Endothelial cell (in vitro differentiated cells): ENCODE measurements around the gene CDHR2. TPM values are rescaled to one million over a fixed set of nuclear protein-coding genes. Genes with fewer than 3 reads are reported as not detected.

Source experiments
- DNase-seq: peaks from one replicate; pipeline ENCODE4 v3.0.0; 2021; ENCODE audit warnings: low spot score
- H3K27ac Mint-ChIP-seq: one replicate; pipeline ENCODE4 v1.8.0; 2021; ENCODE audit warnings: mixed read lengths, inconsistent platforms; ENCODE audit not compliant: unreplicated experiment
- H3K27me3 Mint-ChIP-seq: one replicate; pipeline ENCODE4 v1.8.0; 2021; ENCODE audit warnings: mild to moderate bottlenecking, moderate library complexity, mixed read lengths, inconsistent platforms; ENCODE audit not compliant: unreplicated experiment
- H3K36me3 Mint-ChIP-seq: one replicate; pipeline ENCODE4 v1.8.0; 2021; ENCODE audit warnings: mild to moderate bottlenecking, low read depth, mixed read lengths, inconsistent platforms; ENCODE audit not compliant: unreplicated experiment
- H3K4me1 Mint-ChIP-seq: one replicate; pipeline ENCODE4 v1.8.0; 2021; ENCODE audit warnings: mild to moderate bottlenecking, mixed read lengths, inconsistent platforms; ENCODE audit not compliant: unreplicated experiment
- H3K4me3 Mint-ChIP-seq: one replicate; pipeline ENCODE4 v1.8.0; 2021; ENCODE audit warnings: mild to moderate bottlenecking, mixed read lengths, inconsistent platforms; ENCODE audit not compliant: unreplicated experiment
- H3K9me3 Mint-ChIP-seq: one replicate; pipeline ENCODE4 v1.8.0; 2021; ENCODE audit warnings: mixed read lengths, inconsistent platforms; ENCODE audit not compliant: unreplicated experiment
- microRNA-seq: library from miRNA; unstranded; fragments of <30 nt; microRNA quantifications from one replicate; pipeline ENCODE4, GENCODE V29; 2020; ENCODE audit not compliant: unreplicated experiment
- total RNA-seq: library from RNA; stranded (reverse); fragmentation: NEBNext Ultra II Directional; extraction: Animal tissue kit (Norgen Biotek cat#: 25700); gene quantifications from one replicate; pipeline ENCODE4 v1.2.1, GENCODE V29; 2021; ENCODE audit not compliant: unreplicated experiment
- TF ChIP-seq, protein P1 (sequence below): fragments of 200-600 bp; sonication (generic); IDR thresholded peaks from one replicate; pipeline ENCODE4 v1.5.0; 2021; ENCODE audit warnings: antibody characterized with exemption; ENCODE audit not compliant: unreplicated experiment

The CDHR2 gene
- total RNA-seq, 1 donor from 2014 or later = 0.85 TPM

DNA sequence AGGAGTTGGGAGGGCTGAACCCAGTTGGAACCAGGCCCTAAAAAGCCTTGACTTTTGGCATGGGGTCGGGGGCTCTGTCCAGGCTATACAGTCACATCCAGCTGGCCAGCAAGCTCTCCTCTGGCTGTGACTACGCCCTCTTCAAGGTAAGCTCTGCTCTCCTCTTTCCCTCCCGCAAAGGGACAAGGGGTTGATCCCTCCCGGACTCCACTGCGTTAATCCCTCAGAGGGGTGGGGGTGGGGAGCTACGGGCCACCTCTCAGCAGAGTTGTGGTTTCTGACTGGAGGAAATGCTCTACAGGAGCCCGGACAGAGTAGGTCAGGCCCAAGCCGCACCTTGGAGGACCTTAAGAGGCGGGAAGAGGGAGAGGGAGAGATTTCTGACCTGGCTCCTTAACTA is 95.2 kb downstream of the CDHR2 start:
- no peak overlapping the region for H3K27ac Mint-ChIP-seq
- peaks cover 12% of the 10 kb centered on the region for H3K27me3 Mint-ChIP-seq
- no peak for DNase-seq
- peaks cover 3% of the 10 kb centered on the region for H3K4me1 Mint-ChIP-seq
- TF ChIP-seq, protein P1, sequence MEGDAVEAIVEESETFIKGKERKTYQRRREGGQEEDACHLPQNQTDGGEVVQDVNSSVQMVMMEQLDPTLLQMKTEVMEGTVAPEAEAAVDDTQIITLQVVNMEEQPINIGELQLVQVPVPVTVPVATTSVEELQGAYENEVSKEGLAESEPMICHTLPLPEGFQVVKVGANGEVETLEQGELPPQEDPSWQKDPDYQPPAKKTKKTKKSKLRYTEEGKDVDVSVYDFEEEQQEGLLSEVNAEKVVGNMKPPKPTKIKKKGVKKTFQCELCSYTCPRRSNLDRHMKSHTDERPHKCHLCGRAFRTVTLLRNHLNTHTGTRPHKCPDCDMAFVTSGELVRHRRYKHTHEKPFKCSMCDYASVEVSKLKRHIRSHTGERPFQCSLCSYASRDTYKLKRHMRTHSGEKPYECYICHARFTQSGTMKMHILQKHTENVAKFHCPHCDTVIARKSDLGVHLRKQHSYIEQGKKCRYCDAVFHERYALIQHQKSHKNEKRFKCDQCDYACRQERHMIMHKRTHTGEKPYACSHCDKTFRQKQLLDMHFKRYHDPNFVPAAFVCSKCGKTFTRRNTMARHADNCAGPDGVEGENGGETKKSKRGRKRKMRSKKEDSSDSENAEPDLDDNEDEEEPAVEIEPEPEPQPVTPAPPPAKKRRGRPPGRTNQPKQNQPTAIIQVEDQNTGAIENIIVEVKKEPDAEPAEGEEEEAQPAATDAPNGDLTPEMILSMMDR = no peak
- H3K36me3 Mint-ChIP-seq = peaks cover 5% of the 10 kb centered on the region
- no peak overlapping the region for H3K4me3 Mint-ChIP-seq
- H3K9me3 Mint-ChIP-seq = no peaks in the 10 kb centered on the region

DNA sequence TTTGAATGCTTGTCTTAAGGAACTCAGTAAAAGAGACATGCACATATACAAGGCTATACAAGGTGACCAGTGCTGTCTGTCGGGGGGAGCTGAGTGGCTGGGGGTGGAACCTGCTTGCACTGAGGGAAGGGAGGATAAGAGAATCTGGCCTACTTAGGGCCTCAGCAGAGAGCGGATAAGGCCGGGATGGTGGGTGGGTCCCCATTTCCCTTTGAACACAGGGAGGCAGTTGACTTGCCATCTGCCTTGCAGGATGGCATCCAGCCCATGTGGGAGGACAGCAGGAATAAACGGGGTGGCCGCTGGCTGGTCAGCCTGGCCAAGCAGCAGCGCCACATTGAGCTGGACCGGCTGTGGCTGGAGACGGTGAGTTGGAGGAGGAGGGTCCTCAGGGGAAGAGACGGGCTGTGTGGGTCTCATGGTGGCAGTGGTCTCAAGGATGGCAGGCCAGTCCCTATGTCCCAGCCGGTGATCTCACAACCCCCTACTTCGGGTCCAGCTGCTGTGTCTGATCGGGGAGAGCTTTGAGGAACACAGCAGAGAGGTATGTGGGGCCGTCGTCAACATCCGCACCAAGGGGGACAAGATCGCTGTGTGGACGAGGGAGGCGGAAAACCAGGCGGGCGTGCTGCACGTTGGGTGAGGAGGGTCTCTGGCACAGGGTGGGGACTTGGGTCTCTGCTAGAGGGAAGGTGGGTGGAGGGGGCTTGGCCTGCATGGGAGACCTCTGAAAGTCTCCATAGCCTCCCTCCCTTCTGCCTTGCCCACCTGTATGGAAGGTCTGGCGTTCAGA is 95.9 kb downstream of the CDHR2 start:
- H3K27me3 Mint-ChIP-seq = peaks cover 13% of the 10 kb centered on the region
- H3K27ac Mint-ChIP-seq = no peak overlapping the region
- H3K4me1 Mint-ChIP-seq = peaks cover 6% of the 10 kb centered on the region

More for the DNA sequence above, 95.9 kb downstream of the CDHR2 start:
- no peak for DNase-seq
- TF ChIP-seq, protein P1 = no peak
- H3K36me3 Mint-ChIP-seq = peaks cover 5% of the 10 kb centered on the region
- peak overlapping the region; percentile 37 for H3K4me3 Mint-ChIP-seq
- no peaks in the 10 kb centered on the region for H3K9me3 Mint-ChIP-seq

Small RNAs within 50 kb of the gene (microRNA-seq; reads per million reads assigned to microRNA genes)
- not detected for gene MIR4281

Other genes with a start within 250 kb of the CDHR2 start
- 122 TPM for gene KIAA1191, start 187.6 kb upstream of the CDHR2 start, total RNA-seq
- 14.5 TPM for gene ARL10, start 183.9 kb upstream of the CDHR2 start, total RNA-seq
- 11.9 TPM for gene NOP16, start 160.7 kb upstream of the CDHR2 start, total RNA-seq
- gene HIGD2A, start 160.6 kb upstream of the CDHR2 start, total RNA-seq = 88.3 TPM
- 35.2 TPM for gene CLTB, start 132.8 kb upstream of the CDHR2 start, total RNA-seq
- 40.6 TPM for gene FAF2, start 101.0 kb upstream of the CDHR2 start, total RNA-seq
- 103 TPM for gene RNF44, start 11.9 kb upstream of the CDHR2 start, total RNA-seq
- 3.9 TPM for gene GPRIN1, start 60.8 kb downstream of the CDHR2 start, total RNA-seq
- 0.80 TPM for gene SNCB, start 81.2 kb downstream of the CDHR2 start, total RNA-seq
- gene EIF4E1B, start 81.3 kb downstream of the CDHR2 start, total RNA-seq = 0.54 TPM
- 57.5 TPM for gene TSPAN17, start 98.1 kb downstream of the CDHR2 start, total RNA-seq